Activated CD4-positive, alpha-beta T cell treated with anti-CD3 and anti-CD28 coated beads, Interleukin-10, Interleukin-2, amounts not matched to agents 100 ng/mL and 50 ng/mL, durations not matched to agents 16 hours and 8 hours (primary cell): ENCODE results near the gene MRPL53.

Experiments
- DNase-seq: peaks from one replicate; pipeline ENCODE4 v3.0.0-alpha.2; 2020

MRPL53 gene

GRCh38 chr2:74472086-74472944 lies at the start of gene MRPL53:
TSS of gene MRPL53 (minus strand) at chr2:74472680. CDS start at chr2:74472660, 20 bp downstream.
- DNase-seq, result peak; percentile 97

GRCh38 chr2:74516650-74517049 lies 44.2 kb upstream of the MRPL53 start:
- no peak for DNase-seq

GRCh38 chr2:74515981-74516633 lies 43.6 kb upstream of the MRPL53 start:
- DNase-seq, result peak; percentile 79

GRCh38 chr2:74515271-74515980 lies 42.9 kb upstream of the MRPL53 start:
- DNase-seq, result peak; percentile 13

GRCh38 chr2:74514368-74515270 lies 42.1 kb upstream of the MRPL53 start, which contains the start of gene TLX2:
TSS of gene TLX2 (plus strand) at chr2:74514450. CDS start at chr2:74514807, 357 bp downstream.
- DNase-seq, result no peak

GRCh38 chr2:74513605-74514367 lies 41.3 kb upstream of the MRPL53 start:
- peak; percentile 38 for DNase-seq

GRCh38 chr2:74512744-74513604 lies 40.5 kb upstream of the MRPL53 start:
- no peak for DNase-seq

- no peak for DNase-seq
Observed at GRCh38 chr2:74511104-74511989, 38.9 kb upstream of the MRPL53 start.

GRCh38 chr2:74510272-74510671 lies 37.8 kb upstream of the MRPL53 start:
- DNase-seq, result no peak

- no peak for DNase-seq
Observed at GRCh38 chr2:74507926-74508520, 35.5 kb upstream of the MRPL53 start.

- DNase-seq, result peak; percentile 99
Observed at GRCh38 chr2:74507145-74507925, 34.9 kb upstream of the MRPL53 start, which contains the start of gene PCGF1. TSS of gene PCGF1 (minus strand) at chr2:74507695. CDS start at chr2:74507668, 27 bp downstream.

GRCh38 chr2:74505448-74506246 lies 33.2 kb upstream of the MRPL53 start:
- DNase-seq, result no peak

GRCh38 chr2:74504591-74504990 lies 32.1 kb upstream of the MRPL53 start:
- DNase-seq, result no peak

- DNase-seq, result no peak
Observed at GRCh38 chr2:74503506-74504475, 31.3 kb upstream of the MRPL53 start.

- peak; percentile 83 for DNase-seq
Observed at GRCh38 chr2:74502720-74503505, 30.4 kb upstream of the MRPL53 start.
